Right ventricle myocardium inferior (tissue), 1 donor: ENCODE results near the gene CSNK1G1. TPM values are rescaled to one million over a fixed set of nuclear protein-coding genes. Genes with fewer than 3 reads are reported as not detected.
"Not testable (repeated sequence)": the region's sequence is repeated elsewhere in the genome, so short reads cannot be mapped to it uniquely, and the experiment has no call there.

Source experiments
- ATAC-seq: fragments of 200-7000 bp; cut with Tn5 transposase; one replicate; pipeline ENCODE4 v1.9.1; 2020; ENCODE audit warnings: mild to moderate bottlenecking, moderate library complexity
- DNase-seq: peaks from one replicate; pipeline ENCODE4 v3.0.0; 2021; ENCODE audit errors: missing footprints
- intact Hi-C: fragments of 100-400 bp; cut with DNase I; formaldehyde crosslinking; loops from one replicate; pipeline ENCODE4 v1.11.0; 2022
- total RNA-seq: library from RNA; stranded (reverse); fragmentation: NEBNext Ultra II Directional; extraction: Animal tissue kit (Norgen Biotek cat#: 25700); gene quantifications from one replicate; pipeline ENCODE4 v1.2.1, GENCODE V29; 2021
- donor health status: DM: no; HTN: yes; CAD: no; lungs with severe emphysema.

The CSNK1G1 gene
- total RNA-seq, 1 donor from 2014 or later, result 5.5 TPM

DNA sequence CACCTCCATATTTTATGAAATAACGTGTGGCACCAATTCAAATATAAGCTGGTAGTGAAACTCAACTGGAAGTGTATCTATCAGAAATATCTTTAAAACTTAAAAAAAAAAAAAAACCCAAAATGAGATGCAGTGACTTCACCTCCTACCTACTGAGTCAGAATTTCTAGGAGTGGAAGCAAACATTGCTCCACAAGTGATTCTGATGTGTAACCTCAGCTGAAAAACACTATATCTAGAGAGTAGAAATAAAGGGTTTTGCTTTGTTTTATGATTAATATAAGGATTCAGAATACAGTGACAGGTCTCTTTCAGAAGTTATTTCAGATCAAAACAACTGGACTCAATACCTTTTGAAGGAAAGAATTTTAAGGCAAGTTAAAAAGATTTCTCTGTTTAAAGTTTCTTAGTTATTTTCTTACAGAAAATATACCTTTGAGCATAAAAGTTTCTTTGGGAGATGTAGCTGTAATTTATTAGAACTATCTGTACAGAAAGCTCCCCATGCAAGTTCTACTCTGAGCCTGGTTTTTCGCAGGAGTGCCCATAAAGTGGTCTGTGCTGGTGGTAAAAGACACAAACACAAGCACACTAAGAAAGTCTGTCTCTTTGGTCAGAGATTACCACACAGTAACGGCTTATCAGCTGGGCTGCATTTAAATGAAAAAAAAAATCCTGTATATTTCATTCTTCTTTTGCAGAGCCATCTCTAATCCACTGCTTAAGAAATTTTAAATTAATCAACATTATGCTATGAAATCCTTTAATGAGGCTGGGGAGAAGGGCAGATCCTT, 133.2 kb downstream of the CSNK1G1 start:
- intact Hi-C loops, result no loop called here
- DNase-seq (no peak), ATAC-seq (no peak)

DNA sequence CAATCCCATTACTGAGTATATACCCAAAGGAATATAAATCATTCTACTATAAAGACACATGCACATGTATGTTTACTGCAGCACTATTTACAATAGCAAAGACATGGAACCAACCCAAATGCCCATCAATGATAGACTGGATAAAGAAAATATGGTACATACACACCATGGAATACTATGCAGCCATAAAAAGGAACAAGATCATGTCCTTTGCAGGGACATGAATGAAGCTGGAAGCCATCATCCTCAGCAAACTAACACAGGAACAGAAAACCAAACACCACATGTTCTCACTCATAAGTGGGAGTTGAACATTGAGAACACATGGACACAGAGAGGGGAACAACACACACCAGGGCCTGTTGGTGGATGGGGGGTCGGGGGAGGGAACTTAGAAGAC, 134.1 kb downstream of the CSNK1G1 start:
- intact Hi-C loops, ATAC-seq, DNase-seq: not testable (repeated sequence)

DNA sequence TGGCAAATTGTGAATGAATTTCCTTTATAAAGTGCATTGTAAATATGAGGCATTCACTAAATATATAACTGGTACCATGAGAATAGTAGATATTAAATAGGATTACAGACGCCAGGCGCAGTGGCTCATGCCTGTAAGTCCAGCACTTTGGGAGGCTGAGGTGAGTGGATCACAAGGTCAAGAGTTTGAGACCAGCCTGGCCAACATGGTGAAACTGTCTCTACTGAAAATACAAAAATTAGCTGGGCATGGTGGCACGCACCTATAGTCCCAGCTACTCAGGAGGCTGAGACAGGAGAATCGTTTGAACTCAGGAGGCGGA, 138.6 kb downstream of the CSNK1G1 start:
- not testable (repeated sequence) for DNase-seq, ATAC-seq
- intact Hi-C loops, result loop anchor here (10.0 kb wide), 1 partner anchor 167 kb away; the partner anchor contains the start of genes PCLAF and TRIP4

DNA sequence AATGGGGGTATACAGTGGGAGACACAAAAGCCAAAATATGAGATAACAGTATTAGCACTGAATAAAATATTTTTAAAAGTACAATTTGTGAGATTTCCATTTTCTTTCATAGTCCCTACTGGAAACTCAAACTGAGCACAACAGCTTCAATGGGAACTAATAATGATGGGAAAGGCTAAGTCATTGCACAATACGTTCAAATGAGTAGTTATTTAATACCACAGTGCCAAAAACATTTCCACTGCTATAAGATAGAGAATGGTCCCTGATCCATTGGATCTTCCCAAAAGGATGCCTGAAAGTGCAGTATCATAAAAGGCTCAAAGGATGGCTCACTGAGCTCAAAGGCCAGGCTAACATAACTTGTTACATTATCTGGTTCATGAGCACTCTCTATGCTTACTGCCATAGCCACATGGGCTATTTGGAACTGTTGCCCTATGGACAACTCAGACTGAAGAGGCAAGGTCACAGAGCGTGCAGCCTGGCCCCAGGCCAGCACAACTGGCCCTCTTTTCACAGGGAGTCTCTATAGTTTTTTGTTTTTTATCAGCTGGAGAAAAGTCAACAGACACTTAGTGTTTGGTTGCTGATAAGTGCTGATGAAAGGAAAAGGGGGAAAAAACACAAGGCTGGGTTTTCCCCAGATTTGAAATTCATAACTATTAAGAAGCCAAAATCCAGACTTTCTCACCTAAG, 139.1 kb downstream of the CSNK1G1 start:
- intact Hi-C loops, result loop anchor here (10.0 kb wide), 1 partner anchor 168 kb away; the partner anchor contains the start of genes PCLAF and TRIP4
- peak; percentile 68 for ATAC-seq
- no peak for DNase-seq

DNA sequence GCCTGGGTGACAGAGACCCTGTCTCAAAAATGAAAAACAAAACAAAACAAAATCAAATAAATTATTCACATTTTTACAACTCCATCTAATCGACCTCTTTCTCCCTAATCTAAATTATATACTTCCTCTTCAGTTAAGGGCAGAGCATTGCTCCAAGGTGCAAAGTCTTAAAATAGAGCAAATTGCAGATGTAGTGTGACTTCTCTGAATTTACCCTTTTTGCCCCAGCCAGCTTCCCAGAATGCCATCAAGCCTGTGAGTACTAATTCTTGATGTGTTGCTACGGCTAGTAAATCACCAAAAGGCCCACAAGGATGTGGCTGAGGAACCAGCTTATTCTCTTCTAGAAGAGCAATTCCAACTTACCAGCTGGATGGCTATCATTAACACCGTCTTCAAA, 139.8 kb downstream of the CSNK1G1 start:
- intact Hi-C loops, result loop anchor here (10.0 kb wide), 1 partner anchor 169 kb away; the partner anchor contains the start of genes PCLAF and TRIP4
- ATAC-seq, result no peak
- no peak for DNase-seq

DNA sequence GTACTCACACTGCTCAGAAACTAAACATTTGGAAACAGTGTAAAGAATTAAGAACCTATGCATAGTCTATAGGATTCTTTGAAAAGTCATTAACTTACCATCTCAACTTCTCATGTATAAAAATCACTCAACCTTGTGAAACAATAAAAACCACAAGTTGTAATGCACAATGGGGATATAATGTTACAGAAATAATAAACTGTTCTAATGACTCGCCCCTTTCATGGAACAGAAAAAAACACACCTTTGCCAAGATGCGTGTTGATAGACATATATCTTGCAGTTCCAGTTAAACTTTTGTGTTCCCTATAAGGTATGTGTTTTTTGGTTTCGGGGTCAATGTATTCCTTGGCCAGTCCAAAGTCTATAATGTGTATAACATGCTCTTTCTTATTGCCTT, 142.3 kb downstream of the CSNK1G1 start:
- ATAC-seq (no peak), DNase-seq (no peak)
- intact Hi-C loops, result loop anchor here (10.0 kb wide), 1 partner anchor 171 kb away; the partner anchor contains the start of genes PCLAF and TRIP4

DNA sequence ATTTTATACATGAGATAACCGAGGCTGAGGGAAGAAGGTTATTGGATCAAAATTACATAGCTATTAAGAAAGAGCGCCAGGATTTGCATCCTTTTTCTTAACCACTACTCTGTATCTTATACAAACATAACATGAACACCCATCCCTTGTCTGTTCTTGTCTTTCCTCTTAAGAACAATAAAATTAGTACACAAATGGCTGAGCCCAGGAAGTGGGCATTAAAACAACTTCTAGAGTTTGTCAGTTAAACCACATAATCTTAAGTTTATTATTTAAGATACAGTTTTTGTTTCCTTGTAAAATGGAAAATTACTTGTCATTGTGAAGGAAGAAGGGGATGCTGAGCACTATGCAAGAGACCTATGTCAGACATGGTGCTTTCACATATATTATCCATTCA, 144.3 kb downstream of the CSNK1G1 start:
- intact Hi-C loops, result loop anchor here (2.0 to 10.0 kb wide), 2 partner anchors 145 to 173 kb away; partner anchors contain the start of genes CSNK1G1, PCLAF and TRIP4

DNA sequence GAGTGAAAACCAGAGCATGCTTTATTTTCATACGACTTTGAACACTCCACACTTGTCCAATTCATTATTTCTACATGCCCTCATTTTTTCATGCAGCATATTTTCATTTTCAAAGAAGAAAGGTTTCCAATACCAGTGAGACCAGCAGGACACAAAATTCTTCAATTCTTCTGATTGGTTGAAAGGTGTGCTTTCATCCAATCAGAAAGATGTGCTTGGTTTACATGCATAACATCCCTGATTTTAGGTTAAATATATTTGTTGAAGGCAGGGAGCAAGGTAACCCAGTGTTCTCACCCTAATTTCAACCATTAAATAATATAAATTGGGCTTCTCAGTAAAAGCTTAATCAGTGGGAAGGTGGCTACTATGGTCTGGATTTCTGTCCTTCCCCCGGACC, 145.6 kb downstream of the CSNK1G1 start:
- no peak for DNase-seq
- intact Hi-C loops, result loop anchor here (2.0 to 10.0 kb wide), 2 partner anchors 146 to 174 kb away; partner anchors contain the start of genes CSNK1G1, PCLAF and TRIP4
- no peak for ATAC-seq

More for the DNA sequence above, 144.3 kb downstream of the CSNK1G1 start:
- ATAC-seq (no peak), DNase-seq (no peak)

DNA sequence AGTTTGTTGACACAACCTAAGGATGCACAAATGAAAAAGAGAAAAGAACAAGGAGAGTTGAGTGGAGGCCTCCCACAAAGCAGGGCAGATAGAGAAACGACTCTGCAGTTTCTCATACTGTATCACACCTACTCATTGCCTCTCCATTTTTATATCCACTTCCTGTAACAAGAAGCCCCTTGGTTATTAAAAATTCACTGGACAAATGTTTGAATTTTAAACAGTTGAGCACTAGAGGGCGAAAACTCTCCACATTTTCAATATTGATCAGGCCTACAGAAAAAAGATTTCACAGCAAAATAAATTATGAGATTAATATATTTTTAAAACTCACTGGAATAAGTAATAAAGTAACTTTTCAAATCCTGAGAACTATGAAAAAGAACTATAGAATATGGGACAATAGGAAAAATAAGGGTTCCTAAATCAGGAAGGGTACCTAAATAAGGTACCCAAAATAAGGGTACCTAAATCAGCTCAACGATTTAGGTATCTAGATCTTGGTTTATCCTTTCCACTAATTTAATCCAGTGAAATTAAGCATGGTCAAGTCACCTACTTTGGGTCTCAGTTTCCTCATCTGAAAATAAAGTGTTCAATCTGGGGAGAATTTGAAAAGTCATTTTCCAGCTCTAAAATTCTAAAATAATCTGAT, 146.2 kb downstream of the CSNK1G1 start:
- no peak for ATAC-seq
- DNase-seq, result no peak
- intact Hi-C loops, result loop anchor here (2.0 to 10.0 kb wide), 3 partner anchors 147 to 472 kb away; partner anchors contain the start of genes CSNK1G1, PCLAF and TRIP4

DNA sequence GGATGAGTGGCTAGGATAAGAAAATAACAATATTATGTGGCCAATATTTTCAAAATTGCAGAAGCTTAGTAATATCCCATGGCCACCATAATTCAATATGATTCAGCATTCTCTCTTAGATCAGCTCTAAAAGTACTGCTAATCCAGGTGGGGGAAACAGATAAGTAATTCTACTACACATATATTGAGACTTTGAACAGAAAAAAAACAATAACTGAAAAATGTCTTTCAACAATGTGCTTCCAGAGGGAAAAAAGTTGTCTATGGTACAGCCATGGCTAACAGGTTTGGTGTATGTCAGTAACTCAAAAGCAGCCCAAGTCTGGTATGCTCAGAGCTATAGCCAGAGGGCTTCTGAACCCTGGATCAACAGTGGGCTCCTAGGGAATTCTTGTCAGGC, 150.8 kb downstream of the CSNK1G1 start:
- ATAC-seq (no peak), DNase-seq (no peak)
- intact Hi-C loops, result loop anchor here (5.0 kb wide), 1 partner anchor 477 kb away; no protein-coding TSS in a partner anchor

DNA sequence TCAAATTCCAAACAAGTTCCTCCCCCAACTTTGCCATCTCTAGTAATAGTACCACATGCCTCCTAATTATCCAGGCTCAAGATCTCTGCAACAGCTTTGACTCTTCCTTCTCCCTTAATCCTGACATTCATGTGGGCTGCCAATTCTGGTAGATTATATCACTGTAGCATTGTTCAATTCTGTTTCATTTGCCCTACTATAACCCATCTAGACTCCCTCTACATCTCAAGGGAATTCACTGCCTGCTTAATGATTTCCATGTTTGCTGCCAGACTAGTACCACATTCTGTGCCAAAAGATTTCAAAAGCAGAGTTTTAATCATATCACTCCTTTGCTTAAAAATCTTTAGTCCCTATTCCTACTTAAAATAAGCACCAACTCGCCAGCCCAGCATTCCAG, 158.5 kb downstream of the CSNK1G1 start:
- intact Hi-C loops, result no loop called here
- ATAC-seq (peak; percentile 34), DNase-seq (no peak)

DNA sequence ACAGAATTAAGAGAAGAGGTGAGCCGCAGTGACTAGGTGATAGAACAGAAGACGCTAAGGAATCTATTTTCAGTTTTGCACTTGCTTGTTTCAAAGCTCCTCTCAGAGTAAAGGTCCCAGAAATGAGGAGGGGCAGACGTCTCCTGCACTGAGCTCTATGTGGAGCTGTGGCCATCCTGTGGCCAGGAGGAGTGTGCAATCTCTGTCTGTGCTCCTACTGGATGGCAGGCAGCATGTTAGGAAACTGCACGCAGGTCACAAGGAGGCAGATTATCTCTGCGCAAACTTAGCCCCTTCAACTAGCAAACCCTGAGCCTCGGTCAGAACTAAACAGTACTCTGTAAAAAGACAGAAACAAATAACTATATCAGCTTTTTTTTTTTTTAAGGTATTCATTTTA, 162.0 kb downstream of the CSNK1G1 start:
- ATAC-seq, result no peak
- intact Hi-C loops, result no loop called here
- DNase-seq, result no peak

DNA sequence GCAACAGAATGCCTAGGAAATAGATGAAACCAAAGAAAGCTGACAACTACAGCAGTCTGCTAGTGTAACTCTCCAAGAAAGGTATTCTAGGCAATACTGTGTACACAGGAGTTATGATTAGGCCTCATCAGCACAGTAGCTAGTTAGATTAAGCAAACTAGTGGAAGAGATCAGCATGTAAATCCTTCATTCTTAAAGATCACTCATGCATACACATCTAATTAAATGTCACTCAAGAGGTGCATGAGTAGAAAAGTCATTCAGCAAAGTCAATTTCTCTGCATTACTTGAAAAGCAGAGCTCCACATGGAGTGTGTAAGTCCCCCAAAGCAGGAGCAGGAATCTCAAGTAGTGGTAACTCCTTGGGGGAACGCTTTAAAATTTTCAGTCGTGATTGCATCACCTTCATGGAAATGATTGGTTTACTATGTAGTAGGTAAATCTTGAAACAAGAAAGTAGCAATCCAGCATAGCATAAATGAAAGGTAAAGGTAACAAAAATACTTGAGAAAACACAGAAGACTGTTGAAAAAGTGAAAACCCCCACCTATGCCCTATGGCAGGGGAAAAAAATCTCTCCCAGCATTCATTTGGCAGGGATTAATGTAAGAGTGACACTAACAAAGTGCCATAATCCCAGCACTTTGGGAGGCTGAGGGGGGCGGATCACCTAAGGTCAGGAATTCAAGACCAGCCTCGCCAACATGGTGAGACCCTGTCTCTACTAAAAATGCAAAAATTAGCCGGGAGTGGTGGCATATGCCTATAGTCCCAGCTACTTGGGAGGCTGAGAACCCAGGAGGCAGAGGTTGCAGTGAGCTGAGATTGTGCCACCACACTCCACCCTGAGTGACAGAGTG, 163.8 kb downstream of the CSNK1G1 start:
- DNase-seq (no peak), ATAC-seq (no peak)
- intact Hi-C loops, result no loop called here

DNA sequence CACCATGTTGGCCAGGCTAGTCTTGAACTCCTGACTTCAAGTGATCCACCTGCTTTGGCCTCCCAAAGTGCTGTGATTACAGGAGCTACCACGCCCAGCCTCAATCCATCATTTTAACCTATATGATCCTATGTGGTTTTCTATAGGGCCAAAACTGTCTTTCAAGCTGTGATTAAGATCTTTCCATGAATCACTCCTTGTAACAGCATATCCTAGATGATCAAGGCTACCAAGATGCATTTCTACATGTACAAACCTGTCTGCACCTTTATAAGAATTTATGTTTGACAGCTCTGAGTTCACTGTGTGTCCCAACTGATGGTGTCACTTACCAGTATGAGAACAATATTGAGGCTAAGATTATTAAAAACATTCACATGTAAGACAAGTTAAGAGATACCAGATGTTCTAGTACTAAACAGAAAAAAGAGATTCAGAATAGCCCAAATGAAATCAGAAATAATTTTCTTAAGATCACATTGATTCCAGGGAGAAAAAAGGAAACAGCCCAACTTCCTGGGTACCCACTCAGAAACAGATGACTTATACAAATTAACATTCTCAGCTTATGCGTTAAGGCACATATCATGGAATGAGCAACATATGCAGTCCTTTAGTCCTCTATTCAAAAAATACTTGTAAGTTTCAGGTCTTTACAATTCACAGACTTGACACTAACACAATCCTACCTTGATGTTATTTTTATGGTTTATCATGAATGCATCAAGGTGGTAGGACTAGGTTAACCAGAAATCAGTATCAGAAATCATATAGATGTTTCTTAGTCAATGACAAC, 168.4 kb downstream of the CSNK1G1 start:
- DNase-seq, result no peak
- intact Hi-C loops, result no loop called here
- no peak for ATAC-seq

DNA sequence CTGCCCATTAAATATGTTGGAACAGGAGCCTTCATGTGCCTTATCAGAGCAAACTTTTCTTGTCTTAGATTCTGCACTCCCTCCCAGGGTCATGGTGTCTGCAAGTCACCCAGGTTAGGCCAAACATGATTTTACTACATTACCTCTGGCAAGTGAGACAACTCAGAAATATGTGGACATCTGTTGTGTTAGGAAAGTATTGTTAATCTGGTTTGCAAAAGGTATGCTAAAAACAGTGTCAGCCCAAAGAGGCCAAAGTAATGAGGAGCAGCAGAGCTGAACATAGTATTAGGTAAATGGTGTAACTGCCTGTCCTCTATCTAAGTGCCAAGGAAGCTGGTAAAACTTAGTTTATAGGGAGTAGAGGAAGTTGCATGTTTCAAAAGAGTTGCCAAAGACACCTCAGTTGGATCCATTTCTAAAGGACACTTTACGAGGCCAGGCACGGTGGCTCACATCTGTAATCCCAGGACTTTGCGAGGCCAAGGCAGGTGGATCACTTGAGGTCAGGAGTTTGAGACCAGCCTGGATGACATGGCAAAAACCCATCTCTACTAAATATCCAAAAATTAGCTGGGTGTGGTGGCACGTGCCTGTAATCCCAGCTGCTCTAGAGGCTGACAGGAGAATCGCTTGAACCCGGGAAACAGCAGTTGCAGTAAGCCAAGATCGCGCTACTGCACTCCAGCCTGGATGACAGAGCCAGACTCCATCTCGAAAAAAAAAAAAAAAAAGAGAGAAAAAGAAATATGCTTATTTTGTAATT, 170.6 kb downstream of the CSNK1G1 start:
- ATAC-seq (no peak), DNase-seq (no peak)
- intact Hi-C loops, result no loop called here

DNA sequence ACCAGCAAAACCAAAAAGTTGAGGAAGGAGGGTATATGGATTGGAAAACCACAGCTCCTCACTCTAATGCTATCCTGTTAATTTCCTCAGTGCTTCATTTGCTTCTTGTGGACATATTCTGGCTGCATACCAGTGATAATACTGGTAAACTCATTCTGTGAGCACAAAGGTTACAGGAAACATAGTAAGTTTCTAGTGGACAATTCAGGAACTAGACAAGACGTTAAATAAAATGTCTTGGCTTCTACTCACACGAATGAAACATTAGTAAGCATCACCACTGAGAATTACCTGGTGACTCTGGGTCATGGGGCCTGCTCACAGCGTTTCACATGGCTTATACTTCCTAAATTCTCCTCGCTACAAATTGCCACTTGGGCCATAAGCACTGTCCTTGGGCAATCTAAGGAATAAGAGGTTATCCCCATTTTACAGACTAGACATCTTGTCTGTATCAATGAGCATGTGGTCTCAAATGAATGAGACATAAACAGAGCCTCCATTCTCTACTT, 173.1 kb downstream of the CSNK1G1 start:
- DNase-seq (no peak), ATAC-seq (no peak)
- intact Hi-C loops, result no loop called here
